GM12878 (cell line): ENCODE measurements around the gene DCBLD2. TPM values are rescaled to one million over a fixed set of nuclear protein-coding genes. Genes with fewer than 3 reads are reported as not detected.

Source experiments
- ATAC-seq: fragments of 200-7000 bp; cut with Tn5 transposase; 3 replicates; pipeline ENCODE4 v1.9.1; 2020; ENCODE audit warnings: mild to moderate bottlenecking, moderate library complexity
- BruUV-seq: library from RNA; stranded (reverse); fragments of 400-500 nt; replicated peaks from 2 replicates; lab custom pipeline; 2021; lab: Mats Ljungman, UMichigan
- CTCF ChIA-PET: fragments of 300-600 bp; sonication (Branson Sonifier 250); formaldehyde crosslinking; extraction: SDS; loops from one replicate; lab custom pipeline; 2021; ENCODE audit warnings: inconsistent platforms; lab: Yijun Ruan, JAX
- POLR2A ChIA-PET: fragments of 350-600 bp; formaldehyde crosslinking; extraction: SDS; loops from one replicate; lab custom pipeline; 2021; ENCODE audit warnings: inconsistent platforms; lab: Charles Lee
- RAD21 ChIA-PET: fragments of 300-600 bp; sonication (Branson Sonifier 250); formaldehyde crosslinking; loops from one replicate; lab custom pipeline; 2023; ENCODE audit warnings: antibody characterized with exemption; ENCODE audit not compliant: unreplicated experiment; lab: Charles Lee
- SMC1A ChIA-PET: fragments of 300-600 bp; sonication (Branson Sonifier 250); formaldehyde crosslinking; loops from one replicate; lab custom pipeline; 2023; ENCODE audit not compliant: unreplicated experiment, uncharacterized antibody; lab: Charles Lee
- DNase-seq: peaks from one replicate; pipeline ENCODE4 v3.0.0-alpha.2; 2011; ENCODE audit warnings: low read depth, low spot score
- FAIRE-seq: peaks from 3 replicates; lab custom pipeline; 2011; peaks lifted over from hg19 to GRCh38; lab: Jason Lieb, UNC
- H2AFZ ChIP-seq: 2 replicates; pipeline ENCODE4 v1.6.0; 2011; ENCODE audit warnings: low read depth, low read length, control low read depth; ENCODE audit not compliant: control insufficient read depth
- H3K27ac ChIP-seq: 2 replicates; pipeline ENCODE4 v1.5.1; 2011; ENCODE audit warnings: control low read depth; ENCODE audit not compliant: control insufficient read depth, insufficient read depth
- H3K27me3 ChIP-seq, 2 experiments: replicated peaks in 1 of 2; 2 replicates each; pipeline versions ENCODE4 v1.6.0 to v1.6.1; 2011; ENCODE audit warnings: low read length in 1 of 2; ENCODE audit not compliant: control insufficient read depth in 2 of 2, insufficient read depth in 2 of 2
- H3K36me3 ChIP-seq, 2 experiments: 2 replicates each; pipeline ENCODE4 v1.5.1; 2011; ENCODE audit warnings: low read length in 1 of 2; ENCODE audit not compliant: control insufficient read depth in 2 of 2, insufficient read depth in 2 of 2
- H3K4me1 ChIP-seq: 2 replicates; pipeline ENCODE4 v1.6.1; 2011; ENCODE audit warnings: mild to moderate bottlenecking, low read length, moderate library complexity, mixed read lengths; ENCODE audit not compliant: control insufficient read depth, insufficient read depth
- H3K4me2 ChIP-seq: 2 replicates; pipeline ENCODE4 v1.6.0; 2011; ENCODE audit warnings: control low read depth; ENCODE audit not compliant: control insufficient read depth, insufficient read depth
- H3K4me3 ChIP-seq: fragments of 200-600 bp; sonication (generic); 2 replicates; pipeline ENCODE4 v1.5.1; 2016
- H3K79me2 ChIP-seq: 2 replicates; pipeline ENCODE4 v1.6.0; 2011; ENCODE audit warnings: low read length; ENCODE audit not compliant: control insufficient read depth, insufficient read depth
- H3K9ac ChIP-seq: 2 replicates; pipeline ENCODE4 v1.8.0; 2011; ENCODE audit warnings: low read length, control low read depth, mixed read lengths; ENCODE audit not compliant: control insufficient read depth, insufficient read depth
- H3K9me3 ChIP-seq: replicated peaks from 3 replicates; pipeline ENCODE4 v1.5.1; 2011; ENCODE audit warnings: mild to moderate bottlenecking, low read length; ENCODE audit not compliant: control insufficient read depth, insufficient read depth
- H4K20me1 ChIP-seq: 2 replicates; pipeline ENCODE4 v1.6.0; 2011; ENCODE audit not compliant: control insufficient read depth, insufficient read depth
- ASH2L ChIP-seq: fragments of 300-600, 200-600 bp; sonication (generic); IDR thresholded peaks from 2 replicates; pipeline ENCODE4 v1.6.1; 2017; ENCODE audit warnings: low read depth, mild to moderate bottlenecking, borderline replicate concordance
- FOXM1 ChIP-seq: IDR thresholded peaks from 2 replicates; pipeline ENCODE4 v1.6.1; 2012; ENCODE audit warnings: low read depth, mild to moderate bottlenecking, inconsistent platforms, low read length, moderate library complexity
- HCFC1 ChIP-seq: fragments of 150-350 bp; IDR thresholded peaks from 2 replicates; pipeline ENCODE4 v1.6.1; 2014; ENCODE audit warnings: low read length
- HDAC6 ChIP-seq: fragments of 200-600 bp; sonication (generic); IDR thresholded peaks from one replicate; pipeline ENCODE4 v1.8.0; 2017; ENCODE audit warnings: antibody characterized with exemption; ENCODE audit not compliant: unreplicated experiment
- IKZF1 ChIP-seq: fragments of 450-650 bp; conservative IDR thresholded peaks from 2 replicates; pipeline ENCODE4 v1.6.1; 2017; ENCODE audit warnings: antibody characterized with exemption, mild to moderate bottlenecking
- POU2F2 ChIP-seq: IDR thresholded peaks from 3 replicates; pipeline ENCODE4 v1.6.1; 2011; ENCODE audit warnings: low read depth, mild to moderate bottlenecking, low read length, borderline replicate concordance
- RBBP5 ChIP-seq: fragments of 200-600 bp; sonication (generic); conservative IDR thresholded peaks from 2 replicates; pipeline ENCODE4 v1.6.1; 2016
- RCOR1 ChIP-seq: conservative IDR thresholded peaks from 2 replicates; pipeline ENCODE4 v1.6.1; 2012; ENCODE audit warnings: low read depth, low read length, improper control_type of control experiment
- SMAD5 ChIP-seq: IDR thresholded peaks from 2 replicates; pipeline ENCODE4 v1.6.1; 2016; ENCODE audit warnings: antibody characterized with exemption, low read depth
- SMARCA5 ChIP-seq: fragments of 450-650 bp; IDR thresholded peaks from 2 replicates; pipeline ENCODE4 v1.6.1; 2017; ENCODE audit warnings: mild to moderate bottlenecking
- SREBF2 ChIP-seq: IDR thresholded peaks from 2 replicates; pipeline ENCODE4 v1.6.1; 2012; ENCODE audit warnings: mild to moderate bottlenecking, low read length
- TCF12 ChIP-seq: IDR thresholded peaks from 2 replicates; pipeline ENCODE4 v1.6.1; 2011; ENCODE audit warnings: low read depth, mild to moderate bottlenecking, low read length
- ZNF207 ChIP-seq: fragments of 450-650 bp; IDR thresholded peaks from 2 replicates; pipeline ENCODE4 v1.6.1; 2014; ENCODE audit warnings: antibody characterized with exemption, mild to moderate bottlenecking, borderline replicate concordance
- ZNF24 ChIP-seq: fragments of 450-650 bp; IDR thresholded peaks from 2 replicates; pipeline ENCODE4 v1.6.1; 2017; ENCODE audit warnings: antibody characterized with exemption, mild to moderate bottlenecking
- ZSCAN29 ChIP-seq: fragments of 450-650 bp; IDR thresholded peaks from 2 replicates; pipeline ENCODE4 v1.6.1; 2017; ENCODE audit warnings: mild to moderate bottlenecking, moderate library complexity
- whole genome bisulfite sequencing: methylation state at CpG from one replicate; pipeline ENCODE4 v1.1.6; 2016; ENCODE audit warnings: low lambda C conversion rate; ENCODE audit not compliant: insufficient replicate concordance, insufficient coverage; ENCODE audit errors: missing lambda C conversion rate; 5-methylcytosine and 5-hydroxymethylcytosine counted together
- in situ Hi-C: fragments of 300-500 bp; cut with MboI; formaldehyde crosslinking; loops from 9 replicates; pipeline ENCODE4 v1.14.3; 2018; ENCODE audit warnings: mixed read lengths
- intact Hi-C: fragments of 100-400 bp; cut with micrococcal nuclease; formaldehyde crosslinking; loops from one replicate; pipeline ENCODE4 v1.14.2; 2022; ENCODE audit not compliant: unreplicated experiment
- polyA plus RNA-seq, 11 experiments: library from polyadenylated mRNA; depleted of rRNA in 4 of 11; unstranded in 6 of 11; stranded (reverse) in 5 of 11; fragments of >200 nt; fragmentation: Nextera tagmentation in 4 of 11; fragmentation: Illumina TruSeq in 1 of 11; extraction: Ambion mirVana in 4 of 11; extraction: Trizol in 1 of 11; gene quantifications; 1 replicate in 1 of 11; 2 replicates in 10 of 11; pipeline versions ENCODE4 v1.2.1 to v1.2.3, GENCODE V29; 2011 to 2016; ENCODE audit warnings: inconsistent platforms in 2 of 11, missing spikeins in 2 of 11, low read depth in 1 of 11
- total RNA-seq, 4 experiments: library from RNA; depleted of rRNA in 3 of 4; stranded (reverse); fragments of >200 nt in 3 of 4; fragmentation: Illumina TruSeq in 1 of 4; extraction: Trizol in 1 of 4; gene quantifications; 2 replicates each; pipeline versions ENCODE4 v1.2.1 to v1.2.3, GENCODE V29; 2013 to 2021
- TF ChIP-seq, protein P1 (sequence below): fragments of 450-650 bp; IDR thresholded peaks from 2 replicates; pipeline ENCODE4 v1.6.1; 2017; ENCODE audit warnings: antibody characterized with exemption, mild to moderate bottlenecking, moderate library complexity
- TF ChIP-seq, protein P2 (sequence below): IDR thresholded peaks from 2 replicates; pipeline ENCODE4 v1.6.1; 2011; ENCODE audit warnings: borderline replicate concordance, low read depth, mild to moderate bottlenecking, moderate library complexity, mixed read lengths, low read length; ENCODE audit not compliant: insufficient read depth; ENCODE audit errors: extremely low read length
- TF ChIP-seq, protein P3 (sequence below): IDR thresholded peaks from 2 replicates; pipeline ENCODE4 v1.6.1; 2011; ENCODE audit warnings: mild to moderate bottlenecking, low read depth, low read length, moderate library complexity; ENCODE audit not compliant: insufficient replicate concordance
- TF ChIP-seq, protein P4 (sequence below): fragments of 450-650 bp; IDR thresholded peaks from 2 replicates; pipeline ENCODE4 v1.6.1; 2018; ENCODE audit warnings: mild to moderate bottlenecking, low read depth, moderate library complexity; ENCODE audit not compliant: partially characterized antibody

Gene DCBLD2
- total and polyA plus RNA-seq, 10 of the 15 experiments (the other 5 are each of a cell fraction or from before 2014, with no cell fraction given), result 1.6 to 5.9 (median 4.7) TPM

DNA sequence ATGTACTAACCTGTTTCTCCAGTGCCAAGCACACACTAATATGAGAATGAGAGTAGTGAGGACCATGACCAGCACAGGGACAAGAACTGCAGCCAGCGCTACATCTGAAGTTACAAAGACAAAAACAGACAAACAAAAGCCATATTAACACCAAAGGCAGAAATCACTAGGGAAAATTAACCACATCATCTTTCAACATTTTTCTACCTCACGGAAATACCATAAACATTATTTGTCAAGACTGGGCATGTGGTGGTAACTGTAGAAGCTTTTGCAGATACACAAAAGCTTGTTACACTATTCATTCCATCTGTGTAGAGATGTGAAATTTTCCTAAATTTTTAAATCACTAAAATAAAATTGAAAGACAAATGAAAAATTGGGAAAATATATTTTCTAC, 93.4 kb downstream of the DCBLD2 start:
- Histone ChIP-seq H3K36me3 (no peaks in the 10 kb centered on the region), H4K20me1 (no peaks in the 10 kb centered on the region), H3K9ac (no peak overlapping the region)
- no peak for DNase-seq
- POLR2A ChIA-PET, result no interaction called here
- TF ChIP-seq ZSCAN29 (no peak), POU2F2 (no peak), SMAD5 (no peak), SREBF2 (no peak), TCF12 (no peak), ZNF24 (no peak), RBBP5 (no peak), FOXM1 (no peak), RCOR1 (no peak), IKZF1 (no peak), ASH2L (no peak), ZNF207 (no peak), HDAC6 (no peak), HCFC1 (no peak), SMARCA5 (no peak)
- TF ChIP-seq, protein P1, sequence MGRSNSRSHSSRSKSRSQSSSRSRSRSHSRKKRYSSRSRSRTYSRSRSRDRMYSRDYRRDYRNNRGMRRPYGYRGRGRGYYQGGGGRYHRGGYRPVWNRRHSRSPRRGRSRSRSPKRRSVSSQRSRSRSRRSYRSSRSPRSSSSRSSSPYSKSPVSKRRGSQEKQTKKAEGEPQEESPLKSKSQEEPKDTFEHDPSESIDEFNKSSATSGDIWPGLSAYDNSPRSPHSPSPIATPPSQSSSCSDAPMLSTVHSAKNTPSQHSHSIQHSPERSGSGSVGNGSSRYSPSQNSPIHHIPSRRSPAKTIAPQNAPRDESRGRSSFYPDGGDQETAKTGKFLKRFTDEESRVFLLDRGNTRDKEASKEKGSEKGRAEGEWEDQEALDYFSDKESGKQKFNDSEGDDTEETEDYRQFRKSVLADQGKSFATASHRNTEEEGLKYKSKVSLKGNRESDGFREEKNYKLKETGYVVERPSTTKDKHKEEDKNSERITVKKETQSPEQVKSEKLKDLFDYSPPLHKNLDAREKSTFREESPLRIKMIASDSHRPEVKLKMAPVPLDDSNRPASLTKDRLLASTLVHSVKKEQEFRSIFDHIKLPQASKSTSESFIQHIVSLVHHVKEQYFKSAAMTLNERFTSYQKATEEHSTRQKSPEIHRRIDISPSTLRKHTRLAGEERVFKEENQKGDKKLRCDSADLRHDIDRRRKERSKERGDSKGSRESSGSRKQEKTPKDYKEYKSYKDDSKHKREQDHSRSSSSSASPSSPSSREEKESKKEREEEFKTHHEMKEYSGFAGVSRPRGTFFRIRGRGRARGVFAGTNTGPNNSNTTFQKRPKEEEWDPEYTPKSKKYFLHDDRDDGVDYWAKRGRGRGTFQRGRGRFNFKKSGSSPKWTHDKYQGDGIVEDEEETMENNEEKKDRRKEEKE, result no peak
- TF ChIP-seq, protein P2, sequence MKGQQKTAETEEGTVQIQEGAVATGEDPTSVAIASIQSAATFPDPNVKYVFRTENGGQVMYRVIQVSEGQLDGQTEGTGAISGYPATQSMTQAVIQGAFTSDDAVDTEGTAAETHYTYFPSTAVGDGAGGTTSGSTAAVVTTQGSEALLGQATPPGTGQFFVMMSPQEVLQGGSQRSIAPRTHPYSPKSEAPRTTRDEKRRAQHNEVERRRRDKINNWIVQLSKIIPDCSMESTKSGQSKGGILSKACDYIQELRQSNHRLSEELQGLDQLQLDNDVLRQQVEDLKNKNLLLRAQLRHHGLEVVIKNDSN, result no peak
- TF ChIP-seq, protein P3, sequence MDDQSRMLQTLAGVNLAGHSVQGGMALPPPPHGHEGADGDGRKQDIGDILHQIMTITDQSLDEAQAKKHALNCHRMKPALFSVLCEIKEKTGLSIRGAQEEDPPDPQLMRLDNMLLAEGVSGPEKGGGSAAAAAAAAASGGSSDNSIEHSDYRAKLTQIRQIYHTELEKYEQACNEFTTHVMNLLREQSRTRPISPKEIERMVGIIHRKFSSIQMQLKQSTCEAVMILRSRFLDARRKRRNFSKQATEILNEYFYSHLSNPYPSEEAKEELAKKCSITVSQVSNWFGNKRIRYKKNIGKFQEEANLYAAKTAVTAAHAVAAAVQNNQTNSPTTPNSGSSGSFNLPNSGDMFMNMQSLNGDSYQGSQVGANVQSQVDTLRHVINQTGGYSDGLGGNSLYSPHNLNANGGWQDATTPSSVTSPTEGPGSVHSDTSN, result no peak
- TF ChIP-seq, protein P4, sequence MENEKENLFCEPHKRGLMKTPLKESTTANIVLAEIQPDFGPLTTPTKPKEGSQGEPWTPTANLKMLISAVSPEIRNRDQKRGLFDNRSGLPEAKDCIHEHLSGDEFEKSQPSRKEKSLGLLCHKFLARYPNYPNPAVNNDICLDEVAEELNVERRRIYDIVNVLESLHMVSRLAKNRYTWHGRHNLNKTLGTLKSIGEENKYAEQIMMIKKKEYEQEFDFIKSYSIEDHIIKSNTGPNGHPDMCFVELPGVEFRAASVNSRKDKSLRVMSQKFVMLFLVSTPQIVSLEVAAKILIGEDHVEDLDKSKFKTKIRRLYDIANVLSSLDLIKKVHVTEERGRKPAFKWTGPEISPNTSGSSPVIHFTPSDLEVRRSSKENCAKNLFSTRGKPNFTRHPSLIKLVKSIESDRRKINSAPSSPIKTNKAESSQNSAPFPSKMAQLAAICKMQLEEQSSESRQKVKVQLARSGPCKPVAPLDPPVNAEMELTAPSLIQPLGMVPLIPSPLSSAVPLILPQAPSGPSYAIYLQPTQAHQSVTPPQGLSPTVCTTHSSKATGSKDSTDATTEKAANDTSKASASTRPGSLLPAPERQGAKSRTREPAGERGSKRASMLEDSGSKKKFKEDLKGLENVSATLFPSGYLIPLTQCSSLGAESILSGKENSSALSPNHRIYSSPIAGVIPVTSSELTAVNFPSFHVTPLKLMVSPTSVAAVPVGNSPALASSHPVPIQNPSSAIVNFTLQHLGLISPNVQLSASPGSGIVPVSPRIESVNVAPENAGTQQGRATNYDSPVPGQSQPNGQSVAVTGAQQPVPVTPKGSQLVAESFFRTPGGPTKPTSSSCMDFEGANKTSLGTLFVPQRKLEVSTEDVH, result no peak
- TF ChIP-seq, all 136 proteins: peak for 0
- Histone ChIP-seq H3K9me3 (no peaks in the 10 kb centered on the region), H3K27ac (no peak overlapping the region), H3K4me2 (no peak overlapping the region), H3K27me3 (no peaks in the 10 kb centered on the region), H3K4me1 (no peaks in the 10 kb centered on the region), H3K4me3 (no peak overlapping the region), H2AFZ (no peak overlapping the region), H3K79me2 (no peaks in the 10 kb centered on the region)
- BruUV-seq, result no TSS peak
- in situ Hi-C loops (loop anchor here (25.0 kb wide), 1 partner anchor 471 kb away; no protein-coding TSS in a partner anchor), intact Hi-C loops (no loop called here)
- 100% methylated on average over 2 of the region's 2 CpGs for WGBS
- ChIA-PET CTCF (interaction anchor here (0.6 to 1.2 kb wide), 2 partner anchors 206 to 211 kb away, joined by 3 to 8 read pairs; no protein-coding TSS in a partner anchor), SMC1A (interaction anchor here (1.2 kb wide), 1 partner anchor 206 kb away, joined by 7 read pairs; no protein-coding TSS in a partner anchor), RAD21 (interaction anchor here (1.3 kb wide), 1 partner anchor 206 kb away, joined by 5 read pairs; no protein-coding TSS in a partner anchor)
- peak; percentile 35 for FAIRE-seq
- ATAC-seq, result no peak
